Glomerular endothelial cell (primary cell): Measurements from ENCODE around the gene MICA. TPM values are rescaled to one million over a fixed set of nuclear protein-coding genes. Genes with fewer than 3 reads are reported as not detected.
"Not testable (repeated sequence)": the region's sequence is repeated elsewhere in the genome, so short reads cannot be mapped to it uniquely, and the experiment has no call there.

Source experiments
- DNase-seq: peaks from one replicate; pipeline ENCODE4 v3.0.0-alpha.2; 2011; ENCODE audit warnings: low read depth, low spot score; ENCODE audit errors: extremely low read depth
- total RNA-seq: library from RNA; depleted of rRNA; stranded (reverse); fragments of >200 nt; gene quantifications from 2 replicates; pipeline ENCODE4 v1.2.3, GENCODE V29; 2015

The MICA gene
- 55.0 and 63.6 TPM in 2 replicates for total RNA-seq

DNA sequence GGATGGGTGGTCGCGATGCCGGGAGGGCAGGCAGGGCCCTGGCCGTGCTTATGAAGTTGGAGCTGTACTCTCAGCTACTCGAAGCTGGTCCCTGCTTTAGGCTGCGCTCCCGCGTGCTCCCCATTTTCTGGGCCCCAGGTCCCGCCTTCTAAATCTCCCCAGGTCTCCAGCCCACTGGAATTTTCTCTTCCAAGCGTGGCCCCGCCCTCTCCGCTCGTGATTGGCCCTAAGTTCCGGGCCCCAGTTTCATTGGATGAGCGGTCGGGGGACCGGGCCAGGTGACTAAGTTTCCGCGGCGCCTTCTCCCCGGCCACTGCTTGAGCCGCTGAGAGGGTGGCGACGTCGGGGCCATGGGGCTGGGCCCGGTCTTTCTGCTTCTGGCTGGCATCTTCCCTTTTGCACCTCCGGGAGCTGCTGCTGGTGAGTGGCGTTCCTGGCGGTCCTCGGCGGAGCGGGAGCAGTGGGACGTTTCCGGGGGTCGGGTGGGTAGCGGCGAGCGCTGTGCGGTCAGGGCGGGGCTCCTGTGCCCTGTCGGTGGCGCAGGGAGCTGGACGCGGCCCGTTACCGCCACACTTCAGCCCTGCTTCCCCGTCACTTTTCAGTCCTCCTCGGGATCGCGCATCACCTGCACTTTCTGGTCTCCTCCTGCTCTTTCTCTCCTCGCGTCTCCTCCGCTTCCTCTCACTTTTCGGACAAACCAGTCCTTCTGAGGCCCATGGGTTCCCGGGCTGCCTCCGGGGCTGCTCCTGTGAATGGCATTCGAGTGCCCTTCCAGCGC lies at the start of gene MICA:
MICA (plus strand) TSS at position 313 of the 778 bp plus-strand sequence; CDS start at position 351, 38 bp downstream.
- DNase-seq, result peak; percentile 39

DNA sequence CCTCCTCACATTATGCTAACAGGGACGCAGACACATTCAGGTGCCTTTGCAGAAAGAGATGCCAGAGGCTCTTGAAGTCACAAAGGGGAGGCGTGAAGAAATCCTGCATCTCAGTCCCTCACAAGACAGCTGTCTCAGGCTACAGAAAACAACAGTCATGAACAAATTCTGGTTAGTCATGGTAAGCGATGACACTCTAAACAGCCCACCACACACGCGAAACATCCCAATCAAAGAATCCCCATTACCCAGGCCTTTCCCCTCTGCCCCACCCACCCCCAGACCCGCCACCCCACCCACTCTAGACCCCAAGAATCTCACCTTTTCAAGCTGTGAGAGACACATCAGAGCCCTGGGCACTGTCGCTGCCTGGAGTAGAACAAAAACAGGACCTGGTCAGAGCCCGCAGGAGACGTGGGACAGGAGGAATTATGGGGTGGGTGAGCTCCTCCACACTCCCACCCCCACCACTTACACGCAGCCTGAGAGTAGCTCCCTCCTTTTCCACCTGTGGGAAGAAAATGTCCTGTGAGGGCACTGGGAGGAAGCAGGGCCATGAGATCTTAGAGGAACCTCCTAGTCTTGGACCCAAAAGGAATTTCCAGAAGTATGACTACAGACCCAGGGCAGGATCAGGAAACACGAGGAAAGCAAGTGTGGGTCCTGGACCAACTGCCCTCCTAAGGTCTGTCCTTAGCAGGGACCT lies 49.1 kb upstream of the MICA start:
- no peak for DNase-seq

DNA sequence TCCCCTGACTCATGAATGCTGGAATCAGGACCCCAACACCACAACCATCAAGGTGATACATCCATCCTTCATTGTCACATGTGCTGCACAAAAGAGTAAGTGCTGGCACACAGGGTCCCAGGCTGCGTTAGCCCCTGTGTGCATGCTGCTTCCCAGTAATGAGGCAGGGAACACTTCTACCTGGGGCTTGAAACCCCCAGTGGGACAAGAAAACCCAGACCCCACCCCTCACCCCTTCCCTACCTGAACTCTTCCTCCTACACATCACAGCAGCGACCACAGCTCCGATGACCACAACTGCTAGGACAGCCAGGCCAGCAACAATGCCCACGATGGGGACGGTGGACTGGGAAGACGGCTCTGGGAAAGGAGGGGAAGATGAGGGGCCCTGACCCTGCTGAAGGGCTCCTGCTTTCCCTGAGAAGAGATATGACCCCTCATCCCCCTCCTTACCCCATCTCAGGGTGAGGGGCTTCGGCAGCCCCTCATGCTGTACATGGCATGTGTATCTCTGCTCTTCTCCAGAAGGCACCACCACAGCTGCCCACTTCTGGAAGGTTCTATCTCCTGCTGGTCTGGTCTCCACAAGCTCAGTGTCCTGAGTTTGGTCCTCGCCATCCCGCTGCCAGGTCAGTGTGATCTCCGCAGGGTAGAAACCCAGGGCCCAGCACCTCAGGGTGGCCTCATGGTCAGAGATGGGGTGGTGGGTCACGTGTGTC lies 48.4 kb upstream of the MICA start:
- no peak for DNase-seq

GRCh38 chr6:31355583-31355948 lies 47.8 kb upstream of the MICA start:
- no peak for DNase-seq

GRCh38 chr6:31356216-31356945 lies 47.0 kb upstream of the MICA start:
- DNase-seq, result no peak

GRCh38 chr6:31356946-31357466 lies 46.4 kb upstream of the MICA start, which contains the start of gene HLA-B:
TSS of gene HLA-B (minus strand) at chr6:31357179. CDS start at chr6:31357158, 21 bp downstream.
- peak; percentile 18 for DNase-seq

DNA sequence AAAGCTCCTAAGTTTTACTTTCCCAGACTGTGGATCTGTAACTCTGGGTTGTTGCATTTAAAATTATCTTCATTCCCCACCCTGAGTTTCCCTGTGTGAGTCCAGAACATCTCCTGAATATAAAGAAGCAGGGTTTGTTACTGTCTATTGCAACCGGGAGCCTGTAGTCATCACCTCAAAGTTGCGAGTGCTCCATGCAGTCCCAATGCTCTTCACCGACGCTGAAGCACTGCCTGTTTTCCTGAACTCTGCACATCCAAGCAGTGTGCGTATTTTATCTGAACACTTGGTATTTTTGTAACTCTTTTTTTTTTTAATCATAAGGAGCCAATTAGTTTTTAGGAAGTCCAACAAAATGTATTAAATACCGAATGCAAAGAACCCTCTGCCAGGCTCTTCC lies 45.5 kb upstream of the MICA start:
- DNase-seq, result no peak

DNA sequence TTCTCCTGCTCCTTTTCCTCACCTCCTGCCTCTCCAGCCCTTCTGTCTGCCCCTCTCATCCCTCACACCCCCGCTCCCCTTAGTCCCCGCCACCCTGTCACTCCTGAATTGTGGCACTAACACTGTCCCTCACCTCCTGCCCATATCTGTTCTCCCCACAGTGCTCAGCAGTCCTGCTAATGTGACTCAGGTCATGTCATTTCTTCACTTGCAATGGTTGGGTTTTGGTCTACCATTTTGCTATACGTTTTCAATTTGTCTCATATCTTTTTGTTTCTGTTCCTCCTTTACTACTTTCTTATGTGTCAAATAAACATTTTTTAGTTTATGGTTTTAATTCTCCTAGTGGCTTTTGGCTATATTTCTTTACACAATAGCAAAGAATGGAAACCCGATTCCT lies 45.1 kb upstream of the MICA start:
- DNase-seq, result no peak

DNA sequence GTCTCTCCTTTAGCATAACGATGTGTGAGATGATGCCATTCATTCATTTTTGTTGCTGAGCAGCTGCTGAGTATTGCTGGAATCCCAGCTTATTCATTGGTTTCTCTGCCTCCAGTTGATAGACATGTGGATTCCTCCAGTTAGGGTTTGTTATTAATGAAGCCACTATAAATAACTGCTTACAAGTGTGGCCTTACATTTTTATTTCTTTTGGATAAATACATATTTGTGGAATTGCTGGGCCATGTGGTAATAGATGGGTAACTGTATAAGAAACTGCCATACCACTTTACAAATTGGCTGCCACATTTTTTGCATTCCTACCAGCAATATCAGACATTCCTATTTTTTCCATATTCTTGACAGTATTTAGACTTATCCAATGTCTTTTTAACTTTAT lies 43.8 kb upstream of the MICA start:
- no peak for DNase-seq

- DNase-seq, result no peak
These were observed 40.6 kb upstream of the MICA start for GRCh38 chr6:31362751-31363150.

GRCh38 chr6:31363811-31364210 lies 39.6 kb upstream of the MICA start:
- no peak for DNase-seq

DNA sequence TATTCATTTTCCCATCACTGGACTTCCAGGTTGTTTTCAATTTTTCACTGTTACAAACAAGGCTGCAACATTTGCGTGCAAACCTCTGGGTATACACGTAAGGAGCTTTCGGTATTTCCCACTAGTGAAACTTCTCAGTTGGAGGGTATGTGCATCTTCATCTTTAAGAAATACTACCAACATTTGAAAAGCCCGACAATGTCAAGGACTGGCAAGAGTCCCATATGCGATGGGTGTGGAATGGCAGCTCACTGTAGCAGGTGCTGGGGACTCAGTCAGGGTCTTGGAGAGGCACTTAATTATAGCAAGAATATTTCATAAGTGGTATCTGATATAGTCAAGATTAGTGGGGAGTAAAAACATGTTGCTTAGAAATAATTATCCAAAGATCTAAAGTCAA lies 37.5 kb upstream of the MICA start:
- DNase-seq, result no peak

DNA sequence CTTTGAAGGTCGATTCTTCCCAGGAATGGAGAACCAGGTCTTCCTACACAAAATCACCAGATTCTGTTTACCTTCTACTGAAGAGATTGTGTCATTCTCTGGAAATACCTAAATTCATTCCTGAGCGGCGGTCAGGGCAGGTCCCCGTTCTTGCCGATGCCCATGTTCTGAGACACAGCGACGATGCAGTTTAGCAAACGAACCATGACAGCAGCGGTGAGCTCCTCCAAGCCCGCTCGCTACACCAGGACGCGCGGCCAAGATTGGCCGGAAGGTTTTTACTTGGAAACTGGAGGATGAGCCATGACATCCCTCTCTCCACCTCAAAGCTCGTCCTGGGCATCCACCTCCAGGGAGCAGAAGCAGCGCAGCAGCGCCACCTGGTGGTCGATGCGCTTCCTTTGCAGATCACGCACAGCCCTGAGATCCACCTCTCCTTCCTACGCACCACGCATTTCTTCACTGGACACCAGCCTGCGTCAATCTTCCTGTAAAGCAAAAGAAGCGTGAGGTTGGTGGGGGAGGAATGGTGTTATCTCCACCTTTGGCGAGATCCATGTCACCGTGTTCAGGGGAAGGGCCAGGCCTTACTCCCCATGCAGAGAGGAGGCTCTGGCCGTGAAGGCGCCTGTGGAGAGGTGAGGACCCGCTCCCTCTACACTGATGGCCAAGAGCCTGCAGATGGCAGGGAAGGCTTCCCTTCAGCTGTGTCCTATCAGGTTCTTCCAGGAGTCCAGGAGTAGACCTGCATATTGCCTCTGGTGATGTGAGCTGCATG lies 36.5 kb upstream of the MICA start:
- DNase-seq, result peak; percentile 44

GRCh38 chr6:31368461-31368860 lies 34.9 kb upstream of the MICA start:
- DNase-seq, result no peak

DNA sequence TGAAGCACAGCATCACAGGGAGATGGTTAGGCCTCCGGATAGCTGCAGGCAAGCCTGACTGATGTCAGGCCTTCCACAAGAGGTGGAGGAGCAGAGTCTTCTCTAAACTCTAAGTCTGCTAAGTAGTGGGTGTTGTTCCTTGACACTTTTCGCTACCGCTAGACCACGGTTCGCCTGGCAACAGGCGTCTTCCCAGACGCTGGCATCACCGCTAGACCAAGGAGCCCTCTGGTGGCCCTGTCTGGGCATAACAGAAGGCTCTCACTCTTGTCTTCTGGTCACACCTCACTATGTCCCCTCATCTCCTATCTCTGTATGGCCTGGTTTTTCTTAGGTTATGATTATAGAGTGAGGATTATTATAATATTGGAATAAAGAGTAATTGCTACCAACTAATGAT lies 29.3 kb upstream of the MICA start:
- DNase-seq, result not testable (repeated sequence)

GRCh38 chr6:31375699-31376098 lies 27.7 kb upstream of the MICA start:
- DNase-seq, result no peak

- no peak for DNase-seq
These were observed 26.4 kb upstream of the MICA start for GRCh38 chr6:31377029-31377428.

DNA sequence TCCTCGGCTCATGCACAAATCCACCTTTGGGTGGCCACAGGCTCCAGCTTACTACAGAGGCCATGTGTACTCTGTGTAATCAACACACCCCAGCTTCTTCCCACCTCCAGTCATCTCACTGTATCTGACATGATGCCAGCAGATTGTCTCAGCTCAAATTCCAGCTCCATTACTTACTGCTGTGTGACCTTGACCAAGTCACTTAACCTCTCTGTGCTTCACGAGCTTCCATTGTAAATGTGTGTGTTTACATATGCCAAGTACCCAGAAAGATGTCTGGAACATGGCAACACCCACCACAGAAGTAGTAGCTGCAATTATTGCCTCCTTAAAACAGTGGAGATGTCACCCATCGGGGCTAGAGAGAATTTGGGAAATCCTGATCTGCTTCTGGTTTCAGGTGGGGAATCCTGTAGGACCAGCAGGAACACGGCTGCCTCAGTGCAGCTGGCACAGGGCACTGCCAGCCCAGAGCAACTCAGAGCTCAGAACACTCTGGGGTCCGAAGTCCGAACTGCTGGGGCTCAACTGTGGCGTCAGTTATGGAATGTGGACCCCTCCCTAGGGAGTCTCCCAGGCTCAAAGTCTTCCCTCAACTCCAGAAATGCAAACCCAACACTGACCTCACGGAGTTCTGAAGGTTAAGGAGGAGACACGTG lies 25.2 kb upstream of the MICA start:
- no peak for DNase-seq

- DNase-seq, result no peak
These were observed 24.7 kb upstream of the MICA start for GRCh38 chr6:31378721-31379103.
